ENCODE measurements around the gene ZMAT5.

DNA sequence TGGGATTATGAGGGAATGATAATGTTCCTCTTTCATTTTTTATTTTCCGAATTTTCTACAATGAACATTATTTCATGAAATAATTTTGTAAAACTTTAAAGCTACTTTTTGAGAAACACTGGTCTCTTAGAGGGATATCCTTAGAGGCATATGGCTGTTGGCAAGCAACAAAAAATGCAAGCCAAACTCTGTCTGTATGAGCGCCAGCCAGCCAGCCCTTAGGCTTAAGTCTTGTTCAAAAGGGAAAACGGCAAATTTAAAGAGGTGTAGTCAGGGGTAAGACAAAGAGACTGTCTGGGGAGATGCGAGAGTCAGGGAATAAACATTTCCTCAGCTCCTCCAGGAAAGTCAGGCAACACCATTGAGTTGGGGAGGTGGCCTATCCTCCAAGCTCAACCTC is 48.8 kb upstream of the ZMAT5 start:
- TF ChIP-seq, protein P1, sequence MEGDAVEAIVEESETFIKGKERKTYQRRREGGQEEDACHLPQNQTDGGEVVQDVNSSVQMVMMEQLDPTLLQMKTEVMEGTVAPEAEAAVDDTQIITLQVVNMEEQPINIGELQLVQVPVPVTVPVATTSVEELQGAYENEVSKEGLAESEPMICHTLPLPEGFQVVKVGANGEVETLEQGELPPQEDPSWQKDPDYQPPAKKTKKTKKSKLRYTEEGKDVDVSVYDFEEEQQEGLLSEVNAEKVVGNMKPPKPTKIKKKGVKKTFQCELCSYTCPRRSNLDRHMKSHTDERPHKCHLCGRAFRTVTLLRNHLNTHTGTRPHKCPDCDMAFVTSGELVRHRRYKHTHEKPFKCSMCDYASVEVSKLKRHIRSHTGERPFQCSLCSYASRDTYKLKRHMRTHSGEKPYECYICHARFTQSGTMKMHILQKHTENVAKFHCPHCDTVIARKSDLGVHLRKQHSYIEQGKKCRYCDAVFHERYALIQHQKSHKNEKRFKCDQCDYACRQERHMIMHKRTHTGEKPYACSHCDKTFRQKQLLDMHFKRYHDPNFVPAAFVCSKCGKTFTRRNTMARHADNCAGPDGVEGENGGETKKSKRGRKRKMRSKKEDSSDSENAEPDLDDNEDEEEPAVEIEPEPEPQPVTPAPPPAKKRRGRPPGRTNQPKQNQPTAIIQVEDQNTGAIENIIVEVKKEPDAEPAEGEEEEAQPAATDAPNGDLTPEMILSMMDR (IDR thresholded peaks at IDR 0.05) = no peak
- no peak for TF ChIP-seq POLR2A (IDR thresholded peaks at IDR 0.05)
